Esophagus muscularis mucosa (tissue), 4 donors: ENCODE data around the gene USP27X.

ENCODE experiments used
- CTCF ChIP-seq, 3 experiments: fragments of 200-600 bp in 2 of 3; fragments of 450-650 bp in 1 of 3; sonication (generic) in 2 of 3; IDR thresholded peaks; one replicate each; pipeline ENCODE4 v1.5.1; 2017 to 2019; ENCODE audit warnings: antibody characterized with exemption in 3 of 3, mild to moderate bottlenecking in 2 of 3, moderate library complexity in 1 of 3
- EP300 ChIP-seq: sonication (generic); formaldehyde crosslinking; IDR thresholded peaks from one replicate; pipeline ENCODE4 v1.6.1; 2017; ENCODE audit warnings: antibody characterized with exemption
- POLR2A ChIP-seq: fragments of 450-650 bp; IDR thresholded peaks from one replicate; pipeline ENCODE4 v1.6.1; 2017; ENCODE audit warnings: antibody characterized with exemption, moderate library complexity, mild to moderate bottlenecking, low read depth

- TF ChIP-seq CTCF (IDR thresholded peaks at IDR 0.05): no peak
- no peak for TF ChIP-seq POLR2A
- no peak for TF ChIP-seq EP300
These were observed 19.8 kb upstream of the USP27X start for GRCh38 chrX:49859491-49859890.
